Measurements from ENCODE around the gene PPP2R3A. TPM values are rescaled to one million over a fixed set of nuclear protein-coding genes. Genes with fewer than 3 reads are reported as not detected.

The PPP2R3A gene, protein sequence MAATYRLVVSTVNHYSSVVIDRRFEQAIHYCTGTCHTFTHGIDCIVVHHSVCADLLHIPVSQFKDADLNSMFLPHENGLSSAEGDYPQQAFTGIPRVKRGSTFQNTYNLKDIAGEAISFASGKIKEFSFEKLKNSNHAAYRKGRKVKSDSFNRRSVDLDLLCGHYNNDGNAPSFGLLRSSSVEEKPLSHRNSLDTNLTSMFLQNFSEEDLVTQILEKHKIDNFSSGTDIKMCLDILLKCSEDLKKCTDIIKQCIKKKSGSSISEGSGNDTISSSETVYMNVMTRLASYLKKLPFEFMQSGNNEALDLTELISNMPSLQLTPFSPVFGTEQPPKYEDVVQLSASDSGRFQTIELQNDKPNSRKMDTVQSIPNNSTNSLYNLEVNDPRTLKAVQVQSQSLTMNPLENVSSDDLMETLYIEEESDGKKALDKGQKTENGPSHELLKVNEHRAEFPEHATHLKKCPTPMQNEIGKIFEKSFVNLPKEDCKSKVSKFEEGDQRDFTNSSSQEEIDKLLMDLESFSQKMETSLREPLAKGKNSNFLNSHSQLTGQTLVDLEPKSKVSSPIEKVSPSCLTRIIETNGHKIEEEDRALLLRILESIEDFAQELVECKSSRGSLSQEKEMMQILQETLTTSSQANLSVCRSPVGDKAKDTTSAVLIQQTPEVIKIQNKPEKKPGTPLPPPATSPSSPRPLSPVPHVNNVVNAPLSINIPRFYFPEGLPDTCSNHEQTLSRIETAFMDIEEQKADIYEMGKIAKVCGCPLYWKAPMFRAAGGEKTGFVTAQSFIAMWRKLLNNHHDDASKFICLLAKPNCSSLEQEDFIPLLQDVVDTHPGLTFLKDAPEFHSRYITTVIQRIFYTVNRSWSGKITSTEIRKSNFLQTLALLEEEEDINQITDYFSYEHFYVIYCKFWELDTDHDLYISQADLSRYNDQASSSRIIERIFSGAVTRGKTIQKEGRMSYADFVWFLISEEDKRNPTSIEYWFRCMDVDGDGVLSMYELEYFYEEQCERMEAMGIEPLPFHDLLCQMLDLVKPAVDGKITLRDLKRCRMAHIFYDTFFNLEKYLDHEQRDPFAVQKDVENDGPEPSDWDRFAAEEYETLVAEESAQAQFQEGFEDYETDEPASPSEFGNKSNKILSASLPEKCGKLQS (N-terminal part only)
- 8.6 and 16.5 TPM in 2 replicates for total RNA-seq (ENCODE audit: low replicate concordance)
- long read RNA-seq, partial matches to known transcripts = 13 of 14 reads
- long read RNA-seq, other reads (novel, unspliced or antisense) = 1 of 14 reads

DNA sequence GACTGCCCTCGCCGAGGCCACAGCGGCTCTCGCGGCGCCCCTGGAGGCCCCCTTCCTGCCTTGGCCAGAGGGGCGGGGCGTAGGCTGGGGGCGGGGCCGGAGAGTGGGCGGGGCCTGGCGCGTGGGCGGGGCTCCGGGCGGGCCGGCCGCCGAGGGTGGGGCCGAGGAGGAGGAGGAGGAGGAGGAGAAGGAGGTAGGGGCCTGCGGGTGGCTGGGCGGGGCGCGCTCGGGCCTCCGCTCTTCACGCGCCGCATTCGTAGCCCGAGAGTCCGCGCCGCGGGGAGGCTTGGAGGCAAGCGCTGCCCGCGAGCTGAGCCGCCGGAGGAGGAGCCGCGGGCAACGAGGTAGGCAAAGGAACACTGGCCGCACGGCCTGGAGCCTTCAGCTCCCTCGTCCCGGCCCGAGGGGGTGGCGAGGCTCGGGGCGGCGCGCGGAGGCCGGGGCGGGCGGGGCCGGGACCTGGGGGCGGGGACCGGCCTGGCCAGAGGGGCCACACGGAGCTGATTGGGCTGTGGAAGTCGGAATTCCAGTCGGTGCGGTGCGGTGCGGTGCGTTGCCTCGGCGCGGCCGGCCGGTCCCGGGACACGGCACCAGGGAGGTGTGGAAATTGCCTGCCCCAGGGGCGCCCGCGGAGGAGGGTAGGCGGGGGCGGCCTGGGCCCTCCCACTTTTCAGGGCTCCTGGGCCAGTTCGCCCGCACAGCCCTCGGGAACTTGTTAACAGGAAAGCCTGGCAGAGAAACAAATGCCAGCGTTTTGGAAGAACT, at the start of gene PPP2R3A:
PPP2R3A (plus strand) TSS at position 223 of the 765 bp plus-strand sequence. CDS start 35,771 bp downstream, outside the sequence.
- DNase-seq (ENCODE audit: extremely low spot score, unreplicated experiment) = peak; percentile 94
- peak within 1 kb of the TSS; percentile 89 for H3K4me3 Mint-ChIP-seq
- peaks cover 14% of the 10 kb centered on the region for H3K36me3 Mint-ChIP-seq
- peaks cover 7% of the 10 kb centered on the region for H3K9me3 Mint-ChIP-seq
- H3K27ac Mint-ChIP-seq = peak within 1 kb of the TSS; percentile 87
- peaks cover 26% of the 10 kb centered on the region for H3K4me1 Mint-ChIP-seq (ENCODE audit: unreplicated experiment)
- no peaks in the 10 kb centered on the region for H3K27me3 Mint-ChIP-seq
- TF ChIP-seq CTCF (conservative IDR thresholded peaks at IDR 0.05) = no peak

DNA sequence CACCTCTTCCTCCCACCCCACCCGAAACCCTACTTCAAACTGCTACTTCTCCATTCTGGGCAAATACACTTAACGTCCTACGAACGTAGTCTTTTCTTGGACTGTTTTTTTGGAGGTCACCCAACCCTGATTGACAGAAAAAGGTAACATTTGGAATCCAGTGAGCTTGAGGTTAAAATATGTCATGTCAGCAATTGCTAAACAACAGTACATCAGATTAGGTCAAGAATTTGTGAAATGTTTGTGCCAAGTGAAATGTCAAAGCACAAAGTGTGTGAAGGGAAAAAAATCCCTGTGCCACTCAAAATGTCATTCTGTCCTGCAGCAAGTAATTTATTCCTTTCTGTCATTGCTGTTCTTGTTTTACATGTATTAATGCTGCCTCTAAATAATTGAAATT, 49.2 kb upstream of the PPP2R3A start:
- no peaks in the 10 kb centered on the region for H3K4me1 Mint-ChIP-seq (ENCODE audit: unreplicated experiment)
- peaks cover 14% of the 10 kb centered on the region for H3K27me3 Mint-ChIP-seq
- H3K27ac Mint-ChIP-seq = no peak overlapping the region
- no peak overlapping the region for H3K4me3 Mint-ChIP-seq
- no peaks in the 10 kb centered on the region for H3K36me3 Mint-ChIP-seq
- TF ChIP-seq CTCF (conservative IDR thresholded peaks at IDR 0.05) = no peak
- no peak for DNase-seq (ENCODE audit: extremely low spot score, unreplicated experiment)
- H3K9me3 Mint-ChIP-seq = no peaks in the 10 kb centered on the region

DNA sequence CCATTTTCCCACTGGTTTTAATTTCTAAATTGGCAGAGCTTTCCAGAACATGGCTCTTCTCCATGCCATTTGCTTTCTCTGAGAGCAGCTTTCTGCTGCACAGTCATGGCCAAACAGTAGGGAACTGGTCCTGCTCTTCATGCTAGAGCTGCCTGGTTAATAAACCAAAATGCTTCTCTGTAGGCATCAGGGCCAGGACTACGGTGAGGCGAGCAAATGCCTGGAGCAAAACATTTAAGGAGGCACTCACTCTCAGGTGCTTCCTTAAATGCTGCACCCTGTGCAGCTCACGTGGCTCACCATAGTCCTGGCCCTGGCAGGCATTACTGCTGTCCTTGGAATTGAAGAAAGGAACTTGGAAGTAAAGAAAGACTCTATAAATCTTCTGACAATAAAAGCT, 48.5 kb upstream of the PPP2R3A start:
- no peak overlapping the region for H3K4me3 Mint-ChIP-seq
- DNase-seq (ENCODE audit: extremely low spot score, unreplicated experiment) = no peak
- TF ChIP-seq CTCF (conservative IDR thresholded peaks at IDR 0.05) = no peak
- no peaks in the 10 kb centered on the region for H3K9me3 Mint-ChIP-seq
- peaks cover 13% of the 10 kb centered on the region for H3K27me3 Mint-ChIP-seq
- no peak overlapping the region for H3K27ac Mint-ChIP-seq
- H3K4me1 Mint-ChIP-seq (ENCODE audit: unreplicated experiment) = no peaks in the 10 kb centered on the region
- H3K36me3 Mint-ChIP-seq = no peaks in the 10 kb centered on the region

DNA sequence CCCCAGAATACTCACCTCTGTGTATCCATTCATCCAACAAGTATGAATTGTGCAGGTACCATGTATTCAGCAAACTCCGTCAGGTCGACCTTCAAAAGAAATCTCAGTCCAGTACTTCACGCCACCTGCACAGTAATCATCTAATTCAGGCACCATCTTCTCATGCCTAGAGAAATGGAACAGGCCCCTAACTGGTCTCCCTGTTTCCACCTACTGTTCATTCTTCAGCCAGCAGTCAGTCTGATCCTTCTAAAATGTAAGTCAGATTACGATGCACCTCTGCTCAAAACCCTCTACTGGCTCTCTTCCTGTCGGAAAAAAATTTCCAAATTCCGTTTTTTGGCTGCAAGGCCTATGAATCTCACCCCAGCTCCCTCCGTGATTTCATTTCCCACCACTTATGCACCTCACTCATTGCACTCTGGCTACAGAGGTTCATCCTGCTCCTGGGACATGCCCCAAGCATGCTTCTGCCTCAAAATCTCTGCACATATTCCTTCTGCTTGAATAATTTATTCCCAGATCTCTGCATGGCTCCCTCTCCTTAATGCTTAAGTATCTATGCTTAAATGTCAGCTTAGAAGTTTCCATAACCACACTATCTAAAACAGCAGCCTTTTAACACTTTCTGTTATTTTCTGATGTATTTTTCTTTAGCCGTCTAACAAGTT, 47.5 kb upstream of the PPP2R3A start:
- no peaks in the 10 kb centered on the region for H3K9me3 Mint-ChIP-seq
- H3K4me1 Mint-ChIP-seq (ENCODE audit: unreplicated experiment) = no peaks in the 10 kb centered on the region
- peaks cover 11% of the 10 kb centered on the region for H3K27me3 Mint-ChIP-seq
- H3K27ac Mint-ChIP-seq = no peak overlapping the region
- no peak overlapping the region for H3K4me3 Mint-ChIP-seq
- no peak for DNase-seq (ENCODE audit: extremely low spot score, unreplicated experiment)
- H3K36me3 Mint-ChIP-seq = no peaks in the 10 kb centered on the region
- no peak for TF ChIP-seq CTCF (conservative IDR thresholded peaks at IDR 0.05)

Data from type B pancreatic cell (in vitro differentiated cells).